Vagina (tissue), 2 donors: ENCODE measurements around the gene CHN1. TPM values are rescaled to one million over a fixed set of nuclear protein-coding genes. Genes with fewer than 3 reads are reported as not detected.

Experiments
- DNase-seq, 2 donors: peaks; one replicate each; pipeline ENCODE4 v3.0.0-alpha.2; 2017; ENCODE audit errors: extremely low spot score in 2 of 2
- H3K27ac ChIP-seq: fragments of 200-600 bp; sonication (generic); one replicate; pipeline ENCODE4 v1.5.1; 2019
- H3K27me3 ChIP-seq: fragments of 200-600 bp; sonication (generic); one replicate; pipeline ENCODE4 v1.5.1; 2019
- H3K36me3 ChIP-seq, 2 donors: fragments of 200-600 bp; sonication (generic); one replicate each; pipeline ENCODE4 v1.5.1; 2017 to 2019
- H3K4me1 ChIP-seq: fragments of 200-600 bp; sonication (generic); one replicate; pipeline ENCODE4 v1.5.1; 2019
- H3K4me3 ChIP-seq, 2 donors: fragments of 200-600 bp; sonication (generic); 1 replicate in 1 of 2; 2 replicates in 1 of 2; pipeline ENCODE4 v1.5.1; 2016 to 2019
- H3K9me3 ChIP-seq: fragments of 200-600 bp; sonication (generic); one replicate; pipeline ENCODE4 v1.5.1; 2019
- POLR2A ChIP-seq, 2 donors: fragments of 450-650 bp; IDR thresholded peaks; one replicate each; pipeline ENCODE4 v1.6.1; 2017; ENCODE audit warnings: antibody characterized with exemption in 2 of 2, mild to moderate bottlenecking in 2 of 2, moderate library complexity in 2 of 2
- POLR2AphosphoS5 ChIP-seq, 2 donors: sonication (generic); formaldehyde crosslinking; IDR thresholded peaks; one replicate each; pipeline ENCODE4 v1.9.0; 2017; ENCODE audit warnings: antibody characterized with exemption in 2 of 2, mild to moderate bottlenecking in 2 of 2, low read depth in 1 of 2; ENCODE audit not compliant: insufficient read depth in 1 of 2
- intact Hi-C: fragments of 100-400 bp; cut with DNase I; formaldehyde crosslinking; loops from one replicate; pipeline ENCODE4 v1.15.1; 2023
- total RNA-seq: library from RNA; depleted of rRNA; stranded (reverse); fragments of >200 nt; gene quantifications from one replicate; pipeline ENCODE4 v1.2.3, GENCODE V29; 2016
- TF ChIP-seq, protein P1 (sequence below), 3 experiments: fragments of 450-650 bp in 2 of 3; fragments of 200-600 bp in 1 of 3; sonication (generic) in 1 of 3; IDR thresholded peaks; one replicate each; pipeline ENCODE4 v1.5.1; 2017 to 2019; ENCODE audit warnings: antibody characterized with exemption in 3 of 3, mild to moderate bottlenecking in 2 of 3, moderate library complexity in 2 of 3

The CHN1 gene
- total RNA-seq, 1 donor from 2014 or later = 9.6 TPM

DNA sequence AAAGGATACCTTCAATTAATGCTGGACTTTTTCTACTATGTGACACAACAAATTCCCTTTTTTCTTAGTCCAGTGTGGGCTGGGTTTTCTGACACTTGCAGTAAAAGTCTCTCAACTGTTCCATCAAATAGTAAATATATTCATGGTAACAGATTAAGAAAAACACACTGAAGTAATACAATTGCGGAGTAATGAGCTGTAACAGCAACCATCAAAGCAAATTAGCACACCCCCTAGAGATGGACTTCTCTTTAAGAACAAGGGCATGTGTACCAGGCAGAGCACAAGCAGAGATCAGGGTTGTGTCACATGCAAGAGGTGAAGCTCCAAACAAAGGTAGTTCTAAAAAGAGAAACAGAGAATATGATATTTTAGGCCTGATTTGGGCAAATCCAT, 168.2 kb downstream of the CHN1 start:
- no peak overlapping the region for H3K27ac ChIP-seq
- H3K9me3 ChIP-seq = no peaks in the 10 kb centered on the region
- no peak overlapping the region for H3K4me3 ChIP-seq
- TF ChIP-seq POLR2AphosphoS5 (IDR thresholded peaks at IDR 0.05; ENCODE audit: insufficient read depth in 1 of 2, low read depth in 1 of 2) = no peak
- no peak for TF ChIP-seq POLR2A (IDR thresholded peaks at IDR 0.05)
- TF ChIP-seq, protein P1, sequence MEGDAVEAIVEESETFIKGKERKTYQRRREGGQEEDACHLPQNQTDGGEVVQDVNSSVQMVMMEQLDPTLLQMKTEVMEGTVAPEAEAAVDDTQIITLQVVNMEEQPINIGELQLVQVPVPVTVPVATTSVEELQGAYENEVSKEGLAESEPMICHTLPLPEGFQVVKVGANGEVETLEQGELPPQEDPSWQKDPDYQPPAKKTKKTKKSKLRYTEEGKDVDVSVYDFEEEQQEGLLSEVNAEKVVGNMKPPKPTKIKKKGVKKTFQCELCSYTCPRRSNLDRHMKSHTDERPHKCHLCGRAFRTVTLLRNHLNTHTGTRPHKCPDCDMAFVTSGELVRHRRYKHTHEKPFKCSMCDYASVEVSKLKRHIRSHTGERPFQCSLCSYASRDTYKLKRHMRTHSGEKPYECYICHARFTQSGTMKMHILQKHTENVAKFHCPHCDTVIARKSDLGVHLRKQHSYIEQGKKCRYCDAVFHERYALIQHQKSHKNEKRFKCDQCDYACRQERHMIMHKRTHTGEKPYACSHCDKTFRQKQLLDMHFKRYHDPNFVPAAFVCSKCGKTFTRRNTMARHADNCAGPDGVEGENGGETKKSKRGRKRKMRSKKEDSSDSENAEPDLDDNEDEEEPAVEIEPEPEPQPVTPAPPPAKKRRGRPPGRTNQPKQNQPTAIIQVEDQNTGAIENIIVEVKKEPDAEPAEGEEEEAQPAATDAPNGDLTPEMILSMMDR (IDR thresholded peaks at IDR 0.05) = no peak
- no peak for DNase-seq
- no peaks in the 10 kb centered on the region for H3K36me3 ChIP-seq
- no peaks in the 10 kb centered on the region for H3K27me3 ChIP-seq
- no peaks in the 10 kb centered on the region for H3K4me1 ChIP-seq
- intact Hi-C loops = no loop called here

GRCh38 chr2:174836377-174836994, 168.7 kb downstream of the CHN1 start:
- Histone ChIP-seq H3K27ac (no peak overlapping the region), H3K4me1 (no peaks in the 10 kb centered on the region)
- intact Hi-C loops = no loop called here

DNA sequence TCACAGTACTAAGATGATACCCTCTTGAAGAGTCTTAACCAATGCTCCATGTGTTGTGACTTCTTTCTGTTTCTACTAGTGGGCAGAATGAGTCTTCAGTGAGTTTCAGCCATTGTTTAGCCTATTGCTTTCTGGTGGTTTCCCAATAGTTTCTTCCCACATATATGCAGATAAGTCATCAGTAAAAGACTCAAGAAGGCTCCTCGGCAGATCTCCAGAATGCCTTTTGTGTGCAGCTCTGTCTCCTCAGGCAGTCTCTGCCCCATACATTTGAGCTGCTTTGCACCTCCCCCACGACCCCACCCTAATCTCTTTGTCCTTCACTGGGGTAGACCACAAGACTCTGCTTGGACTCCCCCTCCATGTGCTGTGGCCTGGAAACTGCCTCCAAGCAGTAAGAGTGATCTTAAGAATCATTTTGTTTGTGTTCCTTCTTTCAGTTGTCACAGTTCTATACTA, 169.4 kb downstream of the CHN1 start:
- DNase-seq = no peak
- no peaks in the 10 kb centered on the region for H3K36me3 ChIP-seq
- H3K27me3 ChIP-seq = no peaks in the 10 kb centered on the region
- no peak overlapping the region for H3K4me3 ChIP-seq
- H3K9me3 ChIP-seq = no peaks in the 10 kb centered on the region
- no peaks in the 10 kb centered on the region for H3K4me1 ChIP-seq
- no peak for TF ChIP-seq POLR2A (IDR thresholded peaks at IDR 0.05)
- intact Hi-C loops = no loop called here
- H3K27ac ChIP-seq = no peak overlapping the region

More at GRCh38 chr2:174836377-174836994, 168.7 kb downstream of the CHN1 start:
- no peaks in the 10 kb centered on the region for H3K27me3 ChIP-seq
- H3K4me3 ChIP-seq = no peak overlapping the region
- TF ChIP-seq POLR2A (IDR thresholded peaks at IDR 0.05) (no peak), POLR2AphosphoS5 (IDR thresholded peaks at IDR 0.05; ENCODE audit: insufficient read depth in 1 of 2, low read depth in 1 of 2) (no peak)
- TF ChIP-seq, protein P1 (IDR thresholded peaks at IDR 0.05) = no peak
- no peaks in the 10 kb centered on the region for H3K9me3 ChIP-seq
- no peaks in the 10 kb centered on the region for H3K36me3 ChIP-seq
- DNase-seq = no peak

- H3K4me1 ChIP-seq = no peaks in the 10 kb centered on the region
- H3K9me3 ChIP-seq = no peaks in the 10 kb centered on the region
- DNase-seq = no peak
- intact Hi-C loops = no loop called here
- no peak overlapping the region for H3K4me3 ChIP-seq
- H3K36me3 ChIP-seq = no peaks in the 10 kb centered on the region
- no peaks in the 10 kb centered on the region for H3K27me3 ChIP-seq
- no peak overlapping the region for H3K27ac ChIP-seq
- TF ChIP-seq, protein P1 (IDR thresholded peaks at IDR 0.05) = no peak
Measured at GRCh38 chr2:174833737-174834136, 171.4 kb downstream of the CHN1 start.

DNA sequence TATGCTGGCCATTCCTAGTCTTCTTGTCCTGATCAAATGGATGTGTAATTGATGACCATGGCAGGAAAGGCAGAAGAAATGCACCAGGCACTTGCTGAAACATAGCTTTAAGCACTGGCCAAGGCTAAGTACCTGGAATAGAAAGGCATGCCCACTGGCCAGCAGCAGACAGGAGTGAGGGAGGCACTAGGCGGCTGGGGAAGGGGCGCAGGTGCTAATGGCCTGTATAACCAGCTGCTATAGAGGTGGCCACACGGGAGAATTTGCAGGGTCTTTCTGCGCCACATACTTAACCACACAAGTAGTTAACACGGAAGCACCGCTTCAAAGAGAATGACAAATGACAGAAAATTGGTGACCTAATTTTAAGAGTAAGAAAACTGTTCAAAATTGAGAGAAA, 174.6 kb downstream of the CHN1 start:
- H3K9me3 ChIP-seq = no peaks in the 10 kb centered on the region
- no peak overlapping the region for H3K27ac ChIP-seq
- no peaks in the 10 kb centered on the region for H3K36me3 ChIP-seq
- DNase-seq = no peak
- TF ChIP-seq POLR2A (IDR thresholded peaks at IDR 0.05) = no peak
- TF ChIP-seq POLR2AphosphoS5 (IDR thresholded peaks at IDR 0.05; ENCODE audit: insufficient read depth in 1 of 2, low read depth in 1 of 2) = no peak
- intact Hi-C loops = no loop called here
- peaks cover 11% of the 10 kb centered on the region for H3K4me1 ChIP-seq
- no peak overlapping the region for H3K4me3 ChIP-seq
- H3K27me3 ChIP-seq = no peaks in the 10 kb centered on the region

GRCh38 chr2:174829550-174829949, 175.6 kb downstream of the CHN1 start:
- intact Hi-C loops = no loop called here
- no peak overlapping the region for H3K27ac ChIP-seq
- TF ChIP-seq, protein P1 (IDR thresholded peaks at IDR 0.05) = no peak
- no peak for TF ChIP-seq POLR2AphosphoS5 (IDR thresholded peaks at IDR 0.05; ENCODE audit: insufficient read depth in 1 of 2, low read depth in 1 of 2)
- no peak for TF ChIP-seq POLR2A (IDR thresholded peaks at IDR 0.05)
- DNase-seq = no peak
- H3K9me3 ChIP-seq = no peaks in the 10 kb centered on the region
- no peak overlapping the region for H3K4me3 ChIP-seq
- no peaks in the 10 kb centered on the region for H3K27me3 ChIP-seq
- peaks cover 11% of the 10 kb centered on the region for H3K4me1 ChIP-seq
- H3K36me3 ChIP-seq = no peaks in the 10 kb centered on the region
